ENCODE results near the gene TRIM64C.
"Not testable (repeated sequence)": the region's sequence is repeated elsewhere in the genome, so short reads cannot be mapped to it uniquely, and the experiment has no call there.

TRIM64C gene, protein sequence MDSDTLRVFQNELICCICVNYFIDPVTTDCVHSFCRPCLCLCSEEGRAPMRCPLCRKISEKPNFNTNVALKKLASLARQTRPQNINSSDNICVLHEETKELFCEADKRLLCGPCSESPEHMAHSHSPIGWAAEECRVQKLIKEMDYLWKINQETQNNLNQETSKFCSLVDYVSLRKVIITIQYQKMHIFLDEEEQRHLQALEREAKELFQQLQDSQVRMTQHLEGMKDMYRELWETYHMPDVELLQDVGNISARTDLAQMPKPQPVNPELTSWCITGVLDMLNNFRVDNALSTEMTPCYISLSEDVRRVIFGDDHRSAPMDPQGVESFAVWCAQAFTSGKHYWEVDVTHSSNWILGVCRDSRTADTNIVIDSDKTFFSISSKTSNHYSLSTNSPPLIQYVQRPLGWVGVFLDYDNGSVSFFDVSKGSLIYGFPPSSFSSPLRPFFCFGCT

DNA sequence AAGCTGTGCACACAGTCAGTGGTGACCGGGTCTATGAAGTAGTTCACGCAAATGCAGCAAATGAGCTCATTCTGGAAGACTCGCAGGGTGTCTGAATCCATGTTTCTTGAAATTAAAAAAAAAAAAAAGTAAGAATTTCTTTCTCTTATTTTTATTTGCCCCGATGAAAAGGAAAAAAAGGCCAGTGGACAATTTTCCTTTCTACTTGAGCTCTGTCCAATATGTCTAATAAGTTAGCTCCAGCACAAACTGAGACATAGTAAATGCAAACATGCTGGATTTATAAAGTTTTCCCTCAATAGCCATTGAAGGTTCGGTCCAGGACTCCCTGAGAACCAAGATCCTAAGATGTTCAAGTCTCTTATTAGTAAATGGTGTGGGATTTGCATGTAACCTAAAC lies at the start of gene TRIM64C:
Gene TRIM64C, minus strand, starts transcription at position 101 of the 400 bp plus-strand sequence. Its CDS starts 0 bp downstream, at position 101.
- DNase-seq (ENCODE audit: low read depth), result not testable (repeated sequence)

DNA sequence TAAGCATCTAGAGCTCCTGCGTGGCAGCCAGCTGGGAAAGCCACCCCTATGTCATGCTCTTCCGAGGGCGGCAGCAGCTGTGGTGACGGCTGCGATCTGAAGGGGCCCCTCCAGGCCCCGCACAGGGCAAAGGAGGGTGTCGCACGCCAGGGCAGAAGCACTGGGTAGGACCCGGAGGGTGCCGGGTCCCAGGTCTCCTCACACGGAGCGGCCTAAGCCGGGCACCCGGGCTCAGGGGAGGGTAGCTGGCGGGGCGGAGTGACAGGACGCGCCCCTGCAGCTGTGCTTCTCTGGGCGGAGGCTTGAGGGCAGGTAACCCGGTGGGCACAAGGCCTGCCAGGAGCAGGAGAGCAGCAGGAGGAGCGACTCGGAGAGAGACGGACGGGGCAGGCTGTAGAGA lies 43.4 kb upstream of the TRIM64C start:
- DNase-seq (ENCODE audit: low read depth), result not testable (repeated sequence)

DNA sequence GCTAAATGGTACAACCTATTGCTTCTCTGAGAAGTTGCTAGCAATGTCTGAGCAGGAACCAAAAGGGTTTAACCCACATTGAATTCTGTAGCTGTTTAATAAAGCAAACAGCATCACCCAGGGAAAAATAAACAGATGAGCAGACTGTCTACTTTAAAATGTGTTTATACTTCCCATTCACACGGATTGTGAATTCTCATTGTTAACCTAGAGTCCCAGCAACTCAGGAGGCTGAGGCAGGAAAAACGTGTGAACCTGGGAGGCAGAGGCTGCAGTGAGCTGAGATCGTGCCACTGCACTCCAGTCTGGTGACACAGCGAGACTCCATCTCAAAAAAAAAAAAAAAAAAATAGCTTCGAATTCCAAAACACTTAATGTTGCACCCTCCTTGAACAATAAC lies 11.0 kb upstream of the TRIM64C start:
- DNase-seq (ENCODE audit: low read depth), result not testable (repeated sequence)

DNA sequence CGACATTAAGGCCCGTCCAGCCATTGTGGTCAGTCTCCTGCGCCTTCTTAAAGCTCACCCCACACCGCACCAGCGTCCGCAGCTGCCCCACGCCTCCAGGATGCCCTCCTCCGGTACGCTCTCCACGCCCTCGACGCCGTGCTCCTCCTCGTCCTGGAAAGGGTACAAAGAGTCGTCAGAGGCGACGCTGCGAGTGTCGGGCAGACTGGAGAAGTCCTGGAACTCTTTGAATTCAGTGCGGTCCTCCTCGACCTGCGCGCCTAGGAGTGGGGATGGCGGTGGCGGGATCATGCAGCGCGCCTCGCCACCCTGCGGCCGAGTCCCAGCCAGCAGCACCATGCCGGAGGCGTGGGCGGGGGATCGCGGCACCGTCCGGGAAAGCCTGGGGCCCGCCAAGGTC lies 9.1 kb downstream of the TRIM64C start:
- DNase-seq (ENCODE audit: low read depth), result not testable (repeated sequence)

DNA sequence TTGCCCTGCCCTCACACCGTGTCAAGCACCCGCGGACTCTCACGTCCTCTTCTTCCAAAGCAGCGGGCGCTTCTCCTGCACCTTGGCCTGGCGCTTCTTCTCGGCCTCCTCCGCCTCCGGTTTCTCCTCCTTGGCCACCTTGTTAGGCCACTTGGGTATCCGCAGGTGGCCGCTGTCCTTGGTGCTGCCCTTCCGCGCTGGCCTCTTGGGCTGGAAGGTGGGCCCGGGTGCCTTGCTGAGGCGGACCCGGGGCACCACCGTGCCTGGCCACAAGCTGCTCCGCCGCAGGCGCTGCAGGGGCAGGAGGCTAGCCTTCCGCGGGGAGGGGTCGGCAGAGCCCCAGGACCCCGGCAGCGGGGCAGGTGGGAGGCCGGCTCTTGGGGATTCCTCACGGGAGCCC lies 10.7 kb downstream of the TRIM64C start:
- DNase-seq (ENCODE audit: low read depth), result not testable (repeated sequence)

DNA sequence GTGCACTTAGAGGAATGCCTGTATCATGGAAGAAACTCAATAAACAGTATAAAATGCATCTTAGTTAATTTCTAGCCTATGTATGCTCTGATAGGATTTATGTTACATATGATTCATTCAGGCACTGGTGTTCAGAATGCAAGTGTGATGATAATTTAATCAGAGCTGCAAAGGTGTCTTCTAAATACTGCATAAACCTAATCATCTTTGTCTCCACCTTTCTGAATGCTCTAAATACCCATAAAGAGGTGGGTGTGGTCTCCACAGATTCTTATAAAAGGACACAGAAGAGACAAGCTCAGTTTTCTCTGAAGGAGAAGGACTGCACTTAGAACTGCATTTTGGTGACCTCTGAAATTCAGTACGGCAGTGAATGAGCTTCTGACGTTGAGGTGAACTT lies 30.4 kb downstream of the TRIM64C start, which contains the start of gene TRIM49B:
Gene TRIM49B, plus strand, starts transcription at position 301 of the 400 bp plus-strand sequence. CDS start 2,777 bp downstream, outside the sequence.
- not testable (repeated sequence) for DNase-seq (ENCODE audit: low read depth)

Measured in stimulated activated CD8-positive, alpha-beta memory T cell treated with anti-CD3 and anti-CD28 coated beads, Interleukin-7, amount 100 ng/mL, for 24 hours (primary cell).